Omental fat pad (tissue), 4 donors: ENCODE results near the gene IL18R1. TPM values are rescaled to one million over a fixed set of nuclear protein-coding genes. Genes with fewer than 3 reads are reported as not detected.

Source experiments
- ATAC-seq: fragments of 150-250 bp; one replicate; pipeline ENCODE4 v1.9.1; 2016; ENCODE audit warnings: mild to moderate bottlenecking, moderate library complexity; ENCODE audit not compliant: low FRiP score
- DNase-seq: peaks from one replicate; pipeline ENCODE4 v3.0.0-alpha.2; 2019; ENCODE audit warnings: low spot score
- total RNA-seq, 4 donors: library from RNA; depleted of rRNA; stranded (reverse); fragments of >200 nt; gene quantifications; one replicate each; pipeline ENCODE4 v1.1.0, GENCODE V29; 2016
- TF ChIP-seq, protein P1 (sequence below), 3 donors: fragments of 450-650 bp; IDR thresholded peaks; one replicate each; pipeline ENCODE4 v1.5.1; 2016 to 2017; ENCODE audit warnings: antibody characterized with exemption in 3 of 3, mild to moderate bottlenecking in 3 of 3, moderate library complexity in 2 of 3

IL18R1 gene
- total RNA-seq, 4 donors from 2014 or later, result 5.8 to 51.9 (median 24.4) TPM

DNA sequence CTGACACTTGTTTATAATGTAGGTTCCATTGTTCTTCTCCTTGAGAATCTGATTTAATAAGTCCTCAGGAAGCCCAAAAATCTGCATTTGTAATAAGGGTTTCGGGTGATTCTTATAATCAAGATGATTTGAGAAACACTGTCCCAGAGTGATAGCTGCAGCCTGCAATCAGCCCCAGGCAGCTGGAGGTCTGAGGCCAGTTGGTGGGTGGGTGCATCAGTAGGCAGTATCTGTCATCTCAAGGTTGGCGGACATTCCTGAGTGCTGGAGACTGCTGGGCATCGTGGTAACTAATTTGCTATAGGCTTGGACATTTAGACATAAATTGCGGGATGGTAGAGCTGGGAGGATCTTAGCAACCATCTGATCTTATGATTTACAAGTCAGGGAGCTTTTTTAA, 64.7 kb downstream of the IL18R1 start:
- TF ChIP-seq, protein P1, sequence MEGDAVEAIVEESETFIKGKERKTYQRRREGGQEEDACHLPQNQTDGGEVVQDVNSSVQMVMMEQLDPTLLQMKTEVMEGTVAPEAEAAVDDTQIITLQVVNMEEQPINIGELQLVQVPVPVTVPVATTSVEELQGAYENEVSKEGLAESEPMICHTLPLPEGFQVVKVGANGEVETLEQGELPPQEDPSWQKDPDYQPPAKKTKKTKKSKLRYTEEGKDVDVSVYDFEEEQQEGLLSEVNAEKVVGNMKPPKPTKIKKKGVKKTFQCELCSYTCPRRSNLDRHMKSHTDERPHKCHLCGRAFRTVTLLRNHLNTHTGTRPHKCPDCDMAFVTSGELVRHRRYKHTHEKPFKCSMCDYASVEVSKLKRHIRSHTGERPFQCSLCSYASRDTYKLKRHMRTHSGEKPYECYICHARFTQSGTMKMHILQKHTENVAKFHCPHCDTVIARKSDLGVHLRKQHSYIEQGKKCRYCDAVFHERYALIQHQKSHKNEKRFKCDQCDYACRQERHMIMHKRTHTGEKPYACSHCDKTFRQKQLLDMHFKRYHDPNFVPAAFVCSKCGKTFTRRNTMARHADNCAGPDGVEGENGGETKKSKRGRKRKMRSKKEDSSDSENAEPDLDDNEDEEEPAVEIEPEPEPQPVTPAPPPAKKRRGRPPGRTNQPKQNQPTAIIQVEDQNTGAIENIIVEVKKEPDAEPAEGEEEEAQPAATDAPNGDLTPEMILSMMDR (IDR thresholded peaks at IDR 0.05), result no peak
- ATAC-seq (no peak), DNase-seq (no peak)

DNA sequence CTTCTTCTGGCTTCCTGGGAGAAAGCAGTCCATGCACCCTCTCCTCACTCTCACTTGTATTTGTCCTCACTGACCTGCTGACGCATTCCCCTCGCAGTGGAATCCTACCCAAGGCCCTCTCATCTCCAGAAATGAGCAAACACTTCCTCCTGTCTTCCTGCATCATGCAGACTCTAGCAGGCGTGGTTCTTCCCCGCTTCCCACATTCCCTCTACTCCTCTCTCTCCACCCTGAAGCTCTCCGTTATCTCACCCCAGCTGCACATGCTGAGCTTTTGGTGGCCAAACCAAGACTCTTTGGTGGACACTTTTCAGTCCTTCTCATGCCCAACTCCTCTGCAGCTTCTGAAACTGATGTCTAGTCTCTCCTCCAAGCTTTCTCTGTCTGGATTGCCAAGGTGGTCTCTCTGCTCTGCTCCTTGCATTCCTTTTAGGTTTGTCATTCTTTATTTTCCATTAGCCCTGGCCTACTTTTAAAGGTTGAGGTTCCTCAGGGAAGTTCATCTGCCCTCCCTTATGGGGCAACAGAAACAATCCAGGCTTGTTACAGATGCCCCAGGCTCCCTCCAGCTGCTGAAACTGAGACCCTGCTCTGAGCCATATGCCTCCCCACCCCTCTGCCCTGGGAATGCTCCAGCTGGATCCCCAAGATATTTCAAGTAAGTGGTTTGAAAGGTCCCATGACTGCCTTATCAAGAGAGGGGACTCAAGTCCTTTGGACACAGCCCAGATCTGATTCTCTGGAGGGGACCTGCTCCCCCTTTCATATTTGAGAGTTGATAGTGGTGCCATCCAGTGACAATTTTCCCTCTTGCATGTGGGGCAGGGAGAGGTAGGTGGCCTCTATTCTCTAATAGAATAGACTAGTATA, 66.5 kb downstream of the IL18R1 start:
- no peak for ATAC-seq
- TF ChIP-seq, protein P1 (IDR thresholded peaks at IDR 0.05), result no peak
- no peak for DNase-seq

DNA sequence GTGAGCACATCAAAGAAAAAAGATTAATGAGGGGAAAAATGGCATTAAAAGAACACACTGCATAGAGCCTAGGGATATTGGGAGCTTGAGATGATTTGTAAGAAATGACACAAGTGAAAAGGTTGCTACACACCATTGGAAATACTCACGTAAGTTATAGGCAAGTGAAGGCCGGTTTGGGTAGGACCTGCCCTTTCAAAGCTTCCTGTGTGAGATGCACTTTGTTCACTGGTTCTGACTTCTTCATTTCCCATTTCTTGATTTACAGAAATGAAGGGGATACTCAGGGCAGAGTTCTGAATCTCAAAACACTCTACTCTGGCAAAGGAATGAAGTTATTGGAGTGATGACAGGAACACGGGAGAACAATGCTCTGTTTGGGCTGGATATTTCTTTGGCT, 67.3 kb downstream of the IL18R1 start, which contains the start of gene IL18RAP:
IL18RAP (plus strand) TSS at position 251 of the 400 bp plus-strand sequence; CDS start at position 369, 118 bp downstream.
- ATAC-seq, result no peak
- no peak for DNase-seq
- TF ChIP-seq, protein P1 (IDR thresholded peaks at IDR 0.05), result no peak

DNA sequence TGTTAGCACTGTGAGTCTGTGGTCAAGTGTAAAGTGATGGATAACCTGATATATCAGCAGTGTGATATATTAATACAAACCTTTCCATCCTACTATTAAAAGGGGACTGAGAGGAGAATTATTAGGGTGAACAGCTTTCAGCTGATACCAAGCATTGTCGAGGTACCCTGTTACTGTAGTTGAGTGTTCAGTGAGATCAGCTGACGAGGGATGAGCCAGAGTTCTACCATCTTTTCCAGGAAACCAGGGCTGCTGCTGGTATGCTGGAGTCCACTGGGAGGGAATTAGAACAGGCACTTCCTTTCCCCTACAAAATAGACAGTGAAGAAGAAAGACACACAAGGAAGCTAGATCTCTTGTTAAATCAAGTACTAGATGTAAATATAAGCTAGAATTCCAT, 67.8 kb downstream of the IL18R1 start:
- DNase-seq, result no peak
- ATAC-seq, result no peak

DNA sequence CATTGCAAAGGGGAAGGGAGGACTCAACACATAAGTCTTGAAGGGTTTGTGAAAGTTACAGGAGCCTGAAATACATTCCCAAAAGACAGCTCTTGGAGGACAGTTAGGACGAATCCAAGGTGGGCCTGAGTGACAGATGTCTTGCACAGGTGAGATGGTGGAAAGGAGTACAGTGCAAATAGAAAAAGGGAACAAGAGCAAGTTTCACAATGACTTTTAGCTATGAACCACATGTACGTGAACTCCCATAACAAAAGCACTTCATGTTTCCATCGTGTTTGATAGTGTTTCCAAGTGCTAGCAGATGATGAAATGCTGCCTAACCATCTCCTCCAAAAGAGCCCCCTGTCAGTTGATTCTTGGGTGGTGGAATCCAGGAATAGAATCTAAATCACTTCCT, 69.2 kb downstream of the IL18R1 start:
- DNase-seq (no peak), ATAC-seq (no peak)
- TF ChIP-seq, protein P1 (IDR thresholded peaks at IDR 0.05), result no peak

More for the DNA sequence above, 67.8 kb downstream of the IL18R1 start:
- TF ChIP-seq, protein P1 (IDR thresholded peaks at IDR 0.05), result no peak

DNA sequence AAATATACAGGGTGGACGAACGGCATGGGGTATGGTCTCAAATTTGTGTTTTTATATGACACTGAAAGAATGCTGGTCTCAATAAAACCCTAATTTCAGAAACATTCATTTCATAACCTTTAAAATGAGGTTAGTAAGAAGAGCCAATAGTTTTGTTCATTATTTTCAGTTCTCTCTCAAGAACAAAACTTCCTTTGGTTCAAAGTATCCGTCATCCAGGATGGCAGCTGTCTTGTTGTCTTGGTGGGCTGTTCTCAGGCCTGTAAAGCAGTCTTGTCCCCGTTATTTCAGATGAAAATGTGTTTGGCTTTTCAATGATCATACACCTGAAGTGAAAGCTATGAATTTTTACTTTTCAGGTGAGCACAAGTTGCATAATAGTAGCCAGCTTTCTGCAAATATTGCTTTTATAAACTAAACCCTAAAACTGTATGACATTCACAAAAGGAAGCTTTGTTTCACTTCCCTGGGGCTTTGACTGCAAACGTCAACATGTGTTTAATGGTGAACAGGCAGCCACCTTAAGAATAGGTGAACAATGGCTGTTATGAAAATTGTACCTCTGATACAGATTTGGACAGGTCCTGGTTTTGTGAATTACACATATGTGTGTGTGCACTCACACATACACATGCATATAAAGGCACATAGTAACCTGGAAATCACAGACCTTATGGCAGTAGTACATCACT, 70.0 kb downstream of the IL18R1 start:
- DNase-seq (no peak), ATAC-seq (no peak)
- TF ChIP-seq, protein P1 (IDR thresholded peaks at IDR 0.05), result no peak
